ENCODE data around the gene SLC23A2.
"Not testable (repeated sequence)": the region's sequence is repeated elsewhere in the genome, so short reads cannot be mapped to it uniquely, and the experiment has no call there.

DNA sequence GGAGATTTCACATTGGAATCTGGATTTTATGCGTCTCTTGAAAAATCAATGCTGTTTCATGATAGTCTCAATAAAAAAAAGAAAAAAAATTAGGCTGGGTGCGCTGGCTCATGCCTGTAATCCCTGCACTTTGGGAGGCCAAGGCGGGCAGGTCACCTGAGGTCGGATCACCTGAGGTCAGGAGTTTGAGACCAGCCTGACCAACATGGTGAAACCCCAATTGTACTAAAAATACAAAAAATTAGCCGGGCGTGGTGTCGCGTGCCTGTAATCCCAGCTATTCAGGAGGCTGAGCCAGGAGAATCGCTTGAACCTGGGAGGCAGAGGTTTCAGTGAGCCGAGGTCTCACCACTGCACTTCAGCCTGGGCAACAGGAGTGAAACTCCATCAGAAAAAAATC lies 30.4 kb upstream of the SLC23A2 start:
- TF ChIP-seq EZH2 (IDR thresholded peaks at IDR 0.05; ENCODE audit: insufficient read depth, poor library complexity, severe bottlenecking); EZH2phosphoT487 (IDR thresholded peaks at IDR 0.05; ENCODE audit: insufficient read depth, low read depth): not testable (repeated sequence)
